Transverse colon (tissue), 4 donors: ENCODE results near the gene OTUB2.

Source experiments
- CTCF ChIP-seq, 5 experiments: fragments of 200-600 bp in 3 of 5; fragments of 450-650 bp in 2 of 5; sonication (generic) in 3 of 5; IDR thresholded peaks; 1 replicate in 2 of 5; 2 replicates in 3 of 5; pipeline ENCODE4 v1.5.1; 2016 to 2017; ENCODE audit warnings: antibody characterized with exemption in 5 of 5, inconsistent platforms in 3 of 5, mild to moderate bottlenecking in 2 of 5, moderate library complexity in 1 of 5
- EP300 ChIP-seq: sonication (generic); formaldehyde crosslinking; IDR thresholded peaks from one replicate; pipeline ENCODE4 v1.6.1; 2017; ENCODE audit warnings: antibody characterized with exemption, low read depth
- POLR2A ChIP-seq: fragments of 450-650 bp; IDR thresholded peaks from one replicate; pipeline ENCODE4 v1.6.1; 2016; ENCODE audit warnings: antibody characterized with exemption, mild to moderate bottlenecking, moderate library complexity
- POLR2AphosphoS5 ChIP-seq, 3 donors: sonication (generic); formaldehyde crosslinking; IDR thresholded peaks; one replicate each; pipeline ENCODE4 v1.6.1; 2016; ENCODE audit warnings: antibody characterized with exemption in 3 of 3

- TF ChIP-seq POLR2A (no peak), EP300 (no peak), CTCF (IDR thresholded peaks at IDR 0.05) (no peak), POLR2AphosphoS5 (IDR thresholded peaks at IDR 0.05) (no peak)
These were observed 36.2 kb upstream of the OTUB2 start for GRCh38 chr14:93989939-93990338.
